NCI-H187 (cell line): Measurements from ENCODE around the gene CTNNA3.

Experiments
- DNase-seq, 2 experiments: peaks; one replicate each; lab custom pipeline; 2025; lab: John Stamatoyannopoulos, UW

Gene CTNNA3

DNA sequence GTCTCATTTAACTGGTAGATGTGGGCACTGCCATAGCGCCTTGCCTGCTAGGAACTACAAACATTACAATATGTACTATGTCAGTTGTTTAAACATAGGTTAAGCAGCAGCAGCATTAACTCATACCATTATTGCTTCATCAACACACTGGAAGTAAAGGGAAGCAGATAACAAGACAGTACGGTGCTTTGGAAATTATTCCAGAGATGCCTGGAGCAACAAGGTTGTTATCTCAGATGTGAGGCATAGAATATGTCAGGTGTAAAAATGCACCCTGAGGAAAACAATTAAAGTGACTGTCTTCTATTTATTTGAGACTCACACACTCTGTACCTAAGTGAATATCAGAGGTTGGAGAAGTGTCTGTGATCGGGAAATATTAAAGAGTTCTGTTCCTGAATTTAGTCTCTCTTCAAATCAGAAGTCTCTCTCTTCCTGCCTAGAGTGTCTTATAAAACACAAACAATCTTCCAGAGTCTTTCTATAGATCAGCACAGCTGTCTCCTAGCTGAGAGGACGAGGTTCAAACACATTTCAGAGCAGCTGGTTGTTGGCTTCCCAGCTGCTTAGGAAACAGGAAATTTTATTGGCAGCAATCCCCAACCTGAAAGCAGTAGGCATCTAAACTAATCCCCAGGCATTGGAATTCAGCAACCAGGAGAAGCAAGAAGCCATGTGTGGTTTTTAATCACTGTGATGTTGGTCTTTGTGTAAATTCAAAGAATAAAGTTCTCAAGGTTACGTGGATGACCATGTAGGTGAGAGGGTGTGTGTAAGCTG, 1764.5 kb downstream of the CTNNA3 start:
- DNase-seq, result no peak

DNA sequence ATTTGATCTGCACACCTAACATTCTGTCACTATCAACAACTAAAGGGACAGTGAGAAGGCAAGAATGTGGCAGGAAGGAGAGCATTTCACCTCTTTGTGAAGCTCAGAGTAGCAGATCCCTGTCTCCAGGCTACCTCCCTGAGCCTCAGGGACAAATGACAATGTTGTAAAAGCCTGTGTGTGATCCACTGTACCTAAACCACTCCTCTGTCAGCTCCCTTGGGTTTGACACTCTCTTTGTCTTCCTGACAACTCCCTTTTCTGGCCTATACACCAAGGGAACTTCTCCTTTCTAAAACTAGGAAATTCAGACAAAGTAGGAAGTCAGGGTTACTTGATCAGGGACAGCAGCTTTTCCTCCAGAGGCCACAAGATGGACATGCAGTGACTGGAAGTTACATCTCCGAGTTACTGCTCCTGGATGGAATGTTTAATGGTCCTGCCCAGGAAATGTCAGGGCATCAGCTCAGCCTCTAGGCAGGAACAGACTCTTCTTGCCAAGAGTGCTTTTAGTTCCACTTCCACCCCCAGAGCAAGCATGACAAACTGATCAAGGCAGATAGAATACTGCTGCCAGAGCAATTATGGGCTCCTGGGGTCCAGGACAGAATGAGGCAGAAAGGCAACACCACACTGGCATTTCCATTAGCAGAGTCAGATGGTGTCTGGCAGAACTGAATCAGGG, 1784.7 kb downstream of the CTNNA3 start:
- no peak for DNase-seq

DNA sequence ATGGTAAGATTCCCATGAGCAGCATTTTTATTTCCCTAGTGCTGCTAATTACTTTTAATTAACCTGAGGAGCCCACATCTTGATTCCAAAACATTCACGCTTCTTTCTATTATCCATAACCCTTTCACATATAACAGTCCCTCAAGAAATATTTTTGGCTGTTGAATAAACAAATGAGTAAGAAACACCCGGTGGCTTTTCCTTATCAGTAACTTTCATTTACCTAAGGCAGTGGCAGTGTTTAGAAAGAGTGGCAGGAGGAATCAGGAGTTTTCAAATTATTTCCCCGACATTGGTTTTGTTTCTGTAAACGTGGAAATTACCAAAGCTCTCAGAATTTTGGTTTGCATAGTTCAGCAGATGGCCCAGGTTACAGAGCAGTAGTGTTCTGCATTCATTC, 1785.8 kb downstream of the CTNNA3 start:
- DNase-seq, result no peak

DNA sequence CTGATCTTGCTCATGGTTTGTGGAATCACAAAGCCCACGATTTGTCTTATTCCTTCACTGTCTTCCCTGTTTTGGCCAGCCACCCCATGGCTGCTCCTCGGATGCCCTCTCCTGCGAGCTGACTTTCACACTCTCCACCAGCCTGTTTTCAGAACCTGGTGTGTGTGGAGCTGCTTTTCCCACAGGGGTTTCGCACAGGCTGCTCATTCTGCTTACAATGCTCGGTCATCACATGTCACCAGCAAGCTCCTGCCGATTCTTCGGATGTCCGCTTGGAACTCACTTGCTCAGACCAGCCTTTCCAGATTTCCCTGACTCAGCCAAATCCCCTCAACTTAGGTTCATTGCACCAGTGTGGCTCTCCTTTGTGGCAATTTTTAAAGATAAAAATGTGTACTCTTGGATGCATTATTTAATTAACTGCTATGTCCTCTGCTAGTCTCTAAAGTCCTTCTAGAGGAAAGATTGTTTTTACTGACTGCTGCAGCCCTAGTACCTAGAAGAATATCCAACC, 1788.7 kb downstream of the CTNNA3 start:
- DNase-seq, result no peak

DNA sequence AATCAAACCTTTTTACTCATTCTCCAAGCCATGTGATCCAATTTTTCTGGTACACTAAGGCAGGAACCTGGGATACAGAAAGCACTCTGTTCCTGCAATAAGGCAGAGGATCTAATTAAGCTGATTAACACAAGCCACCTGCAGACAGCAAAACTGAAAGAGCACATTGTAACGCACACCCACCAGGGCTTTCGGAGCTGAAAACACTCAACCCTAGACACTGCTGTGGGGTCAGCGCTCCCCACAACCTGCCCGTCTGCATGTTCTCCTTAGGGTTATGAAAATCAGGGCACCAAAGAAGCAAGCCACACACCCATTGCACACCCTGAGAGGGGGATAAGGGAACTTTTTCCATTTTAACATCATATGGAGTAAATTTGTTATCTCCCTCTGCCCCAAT, 1792.4 kb downstream of the CTNNA3 start:
- no peak for DNase-seq

DNA sequence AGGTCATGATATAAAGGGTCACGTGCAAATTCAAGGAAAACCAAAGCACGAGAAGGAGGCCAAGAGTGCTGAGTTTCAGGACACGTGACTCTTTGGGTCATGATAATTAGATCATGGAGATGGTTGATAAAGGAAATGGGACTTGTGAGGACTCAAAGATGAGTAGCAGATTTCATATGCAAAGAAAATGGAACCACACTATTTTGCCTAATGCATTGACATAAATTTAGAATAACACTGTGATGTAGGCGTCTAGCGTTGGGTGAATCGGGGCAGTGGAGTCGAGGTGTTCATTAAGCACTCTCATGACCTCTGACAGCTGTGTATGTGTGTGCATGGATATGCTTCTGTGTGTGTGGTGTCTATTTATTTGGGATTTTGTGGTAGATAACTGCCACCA, 1795.7 kb downstream of the CTNNA3 start:
- no peak for DNase-seq

DNA sequence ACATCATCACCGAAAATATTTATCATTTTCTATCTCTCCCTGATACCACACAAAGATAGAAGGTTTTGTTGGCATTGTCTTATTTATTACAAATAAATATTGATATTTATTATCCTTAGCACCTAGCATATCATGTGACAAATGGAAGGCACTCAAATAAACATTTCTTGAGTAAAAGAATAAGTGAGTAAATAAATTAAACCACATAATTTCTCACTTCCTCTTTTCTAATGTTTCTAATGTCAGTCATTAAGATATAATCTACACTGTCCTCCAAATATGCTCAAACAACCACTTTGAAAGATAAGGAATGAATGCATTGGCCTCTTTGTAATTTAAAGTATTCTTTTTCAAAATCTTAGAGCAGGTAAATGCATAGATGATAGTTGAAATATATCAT, 1797.9 kb downstream of the CTNNA3 start:
- DNase-seq, result no peak

DNA sequence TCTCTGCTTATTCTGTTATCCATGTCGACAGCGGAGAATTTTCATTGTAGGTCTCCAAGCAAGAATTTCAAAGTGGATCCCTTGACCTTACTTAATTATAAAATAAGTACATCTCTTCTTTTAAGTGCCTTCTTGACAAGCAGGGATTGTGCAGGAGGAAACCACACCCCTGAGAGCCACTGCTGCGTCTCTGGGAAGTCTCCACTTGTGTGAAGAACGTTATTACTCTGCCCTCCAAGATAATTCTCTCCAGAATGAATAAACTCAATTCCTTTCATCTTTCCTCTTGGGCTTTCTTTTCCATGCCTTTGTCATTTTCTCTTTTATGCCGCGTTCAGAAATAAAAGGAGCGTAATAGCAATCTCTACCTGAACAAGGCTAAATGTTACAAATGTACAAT, 1801.0 kb downstream of the CTNNA3 start:
- DNase-seq, result no peak

DNA sequence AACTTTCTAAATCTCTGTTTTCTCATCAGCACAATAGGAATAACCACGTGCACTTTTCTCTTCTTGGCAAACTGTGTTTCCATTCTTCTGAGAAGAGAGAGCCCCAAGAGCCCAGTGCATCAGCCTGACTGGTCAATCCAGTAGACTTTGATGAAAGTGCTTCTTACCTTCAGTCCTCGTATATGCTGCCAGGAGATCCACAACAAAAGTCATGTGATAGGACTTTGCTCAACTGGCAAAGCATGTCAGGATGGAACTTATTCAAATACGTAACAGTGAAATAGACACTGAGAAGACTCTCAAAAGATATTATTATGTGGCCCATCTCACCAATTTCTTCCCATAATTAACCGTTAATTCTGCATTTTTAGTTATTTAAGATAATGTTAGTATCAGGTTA, 1801.6 kb downstream of the CTNNA3 start:
- DNase-seq, result no peak

DNA sequence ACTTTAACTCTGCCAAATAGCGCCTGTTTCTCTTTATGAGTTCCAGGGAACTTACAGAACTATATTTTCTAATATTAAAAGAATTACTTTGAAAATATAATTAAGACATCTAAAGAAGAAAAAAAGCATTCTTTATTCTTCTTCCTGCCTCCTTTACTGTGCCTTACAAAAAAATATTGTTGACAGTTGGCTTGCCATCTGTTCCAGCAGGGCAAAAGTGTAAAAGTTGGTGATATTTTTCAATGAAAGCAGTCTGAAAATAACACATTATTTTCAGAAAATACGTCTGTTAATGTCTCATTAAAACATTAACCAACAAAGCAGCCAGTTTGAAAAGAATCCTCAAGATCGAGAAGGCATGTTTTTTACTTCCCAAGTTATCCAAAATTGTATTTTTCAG, 1802.3 kb downstream of the CTNNA3 start:
- no peak for DNase-seq

DNA sequence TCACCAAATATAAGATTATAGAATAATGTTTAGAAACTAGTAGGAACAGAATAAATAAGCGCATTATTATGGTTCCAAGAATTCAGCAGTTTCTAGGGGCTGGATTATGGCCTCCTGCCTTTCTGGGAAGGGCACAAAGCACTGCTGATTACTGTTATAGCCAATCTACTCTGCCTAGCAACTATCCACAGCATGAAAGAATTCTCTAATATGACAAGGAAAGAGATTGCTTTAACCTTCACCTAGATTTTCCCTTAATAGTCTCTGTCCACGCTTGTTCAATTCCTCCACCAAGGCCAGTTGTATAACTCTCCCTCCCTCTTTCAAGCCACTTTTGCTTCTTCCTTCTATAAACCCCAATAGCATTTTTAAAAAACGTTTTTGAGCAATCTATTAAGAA, 1803.7 kb downstream of the CTNNA3 start:
- no peak for DNase-seq

DNA sequence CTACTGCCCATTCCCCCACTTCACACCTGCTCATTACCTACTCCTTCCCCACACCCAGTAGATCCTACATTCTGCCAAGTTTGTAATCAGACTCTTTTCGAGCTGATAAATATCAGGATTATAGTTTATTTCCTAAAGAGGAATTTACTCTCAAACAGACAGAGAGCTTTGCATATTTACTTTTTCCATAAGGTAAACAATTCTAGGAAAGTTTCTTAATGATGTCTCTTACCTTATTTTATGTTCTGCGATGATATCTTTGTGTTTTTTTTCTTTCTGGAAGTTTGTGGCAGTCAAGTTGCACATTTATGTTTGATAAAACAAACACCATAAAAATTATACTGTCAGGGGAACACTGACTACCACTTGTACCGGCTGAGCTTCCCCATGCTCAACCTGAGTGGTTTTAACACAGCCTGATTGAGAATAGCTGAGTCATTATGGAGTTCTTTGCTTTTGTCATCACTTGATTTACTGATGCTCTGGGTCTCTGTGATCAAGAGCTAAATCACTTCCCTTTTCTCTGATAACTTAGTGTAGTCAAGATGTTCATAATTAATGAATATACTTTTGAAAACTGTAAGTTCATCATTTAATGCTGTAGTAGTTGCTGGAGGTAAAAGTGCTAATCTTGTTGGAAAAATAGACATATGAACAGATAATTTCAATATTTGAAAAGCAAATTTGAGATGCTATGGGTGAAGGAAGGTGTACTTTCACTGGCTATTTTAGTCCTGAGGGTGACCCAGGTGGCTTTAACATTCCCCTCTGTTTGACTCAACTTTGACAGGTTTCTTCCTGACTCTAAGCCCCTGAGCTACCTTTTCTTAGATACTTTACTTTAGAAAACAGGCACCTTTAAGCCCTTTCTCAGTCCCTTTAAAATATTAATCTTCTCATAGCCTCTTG, 1804.7 kb downstream of the CTNNA3 start:
- DNase-seq, result no peak

DNA sequence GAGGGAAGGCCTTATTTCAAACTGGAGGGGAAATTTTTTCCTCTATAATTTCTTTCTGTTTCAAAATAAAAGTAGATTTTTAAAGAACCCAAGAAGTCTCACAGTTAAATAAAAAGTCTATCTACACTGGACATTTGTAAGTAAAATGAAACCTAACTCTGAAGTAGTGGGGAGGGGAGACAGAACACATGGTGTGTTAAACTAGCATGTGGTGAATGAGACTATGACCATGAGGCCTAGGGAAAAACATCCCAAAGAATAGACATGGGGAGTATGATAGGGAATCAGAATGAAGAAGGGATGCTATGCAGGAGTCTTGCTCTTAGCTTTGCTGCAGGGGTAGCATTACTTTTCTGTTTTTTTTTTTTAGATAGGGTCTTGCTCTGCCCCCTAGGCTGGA, 1831.5 kb downstream of the CTNNA3 start:
- no peak for DNase-seq

DNA sequence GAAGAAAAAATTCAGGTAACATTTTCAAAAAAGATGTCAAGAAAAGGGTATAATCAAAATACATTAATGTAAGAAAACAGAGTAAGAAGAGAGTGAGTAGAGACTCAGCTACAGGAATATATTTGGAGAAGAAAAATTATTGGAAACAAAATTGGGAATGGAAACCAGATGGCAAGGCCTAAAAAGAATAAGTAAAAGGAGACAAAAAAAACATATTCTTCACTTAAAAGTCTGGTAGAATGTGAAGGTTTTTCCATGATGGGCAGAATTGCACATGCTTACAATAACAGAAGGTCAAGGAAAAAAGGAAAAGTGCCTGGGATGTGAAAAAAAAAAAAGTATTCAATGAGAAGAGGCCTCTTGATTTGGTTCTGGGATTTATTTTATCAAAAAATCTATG, 1832.0 kb downstream of the CTNNA3 start:
- DNase-seq, result no peak
